ENCODE data around the gene SNX27.

The SNX27 gene

DNA sequence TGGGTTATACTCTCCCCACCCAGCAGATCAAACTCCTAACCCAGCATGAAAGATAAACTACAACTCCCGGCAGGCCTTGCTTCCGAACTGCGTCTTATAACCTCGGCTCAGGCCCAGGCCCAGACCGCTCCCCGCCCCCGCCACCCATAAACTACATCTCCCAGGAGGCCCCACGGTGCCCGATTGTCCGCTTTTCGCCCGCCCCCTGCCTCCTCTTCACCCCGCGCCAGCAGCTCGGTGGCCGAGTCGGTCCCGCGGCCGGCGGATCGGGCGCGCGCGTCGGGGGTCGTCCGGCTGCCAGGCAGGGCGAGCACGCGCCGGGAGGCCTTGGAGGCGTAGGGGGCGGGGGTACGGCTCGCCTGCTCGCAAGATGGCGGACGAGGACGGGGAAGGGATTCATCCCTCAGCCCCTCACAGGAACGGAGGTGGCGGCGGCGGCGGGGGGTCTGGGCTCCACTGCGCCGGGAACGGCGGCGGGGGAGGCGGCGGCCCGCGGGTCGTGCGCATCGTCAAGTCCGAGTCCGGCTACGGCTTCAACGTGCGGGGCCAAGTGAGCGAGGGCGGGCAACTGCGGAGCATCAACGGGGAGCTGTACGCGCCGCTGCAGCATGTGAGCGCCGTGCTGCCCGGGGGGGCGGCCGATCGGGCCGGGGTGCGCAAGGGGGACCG, at the start of gene SNX27 (continued):
- no peak for TF ChIP-seq ZNF302 (tag by site-specific recombination; IDR thresholded peaks at IDR 0.05; ENCODE audit: low read depth)
- TF ChIP-seq, protein P1, sequence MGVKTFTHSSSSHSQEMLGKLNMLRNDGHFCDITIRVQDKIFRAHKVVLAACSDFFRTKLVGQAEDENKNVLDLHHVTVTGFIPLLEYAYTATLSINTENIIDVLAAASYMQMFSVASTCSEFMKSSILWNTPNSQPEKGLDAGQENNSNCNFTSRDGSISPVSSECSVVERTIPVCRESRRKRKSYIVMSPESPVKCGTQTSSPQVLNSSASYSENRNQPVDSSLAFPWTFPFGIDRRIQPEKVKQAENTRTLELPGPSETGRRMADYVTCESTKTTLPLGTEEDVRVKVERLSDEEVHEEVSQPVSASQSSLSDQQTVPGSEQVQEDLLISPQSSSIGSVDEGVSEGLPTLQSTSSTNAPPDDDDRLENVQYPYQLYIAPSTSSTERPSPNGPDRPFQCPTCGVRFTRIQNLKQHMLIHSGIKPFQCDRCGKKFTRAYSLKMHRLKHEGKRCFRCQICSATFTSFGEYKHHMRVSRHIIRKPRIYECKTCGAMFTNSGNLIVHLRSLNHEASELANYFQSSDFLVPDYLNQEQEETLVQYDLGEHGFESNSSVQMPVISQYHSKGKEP (tag by site-specific recombination; IDR thresholded peaks at IDR 0.05) = peak; percentile 60; the same call in 1 of the 2 replicates
- no peak for TF ChIP-seq ZNF610 (tag by site-specific recombination; IDR thresholded peaks at IDR 0.05; ENCODE audit: borderline replicate concordance)
- TF ChIP-seq, protein P2, sequence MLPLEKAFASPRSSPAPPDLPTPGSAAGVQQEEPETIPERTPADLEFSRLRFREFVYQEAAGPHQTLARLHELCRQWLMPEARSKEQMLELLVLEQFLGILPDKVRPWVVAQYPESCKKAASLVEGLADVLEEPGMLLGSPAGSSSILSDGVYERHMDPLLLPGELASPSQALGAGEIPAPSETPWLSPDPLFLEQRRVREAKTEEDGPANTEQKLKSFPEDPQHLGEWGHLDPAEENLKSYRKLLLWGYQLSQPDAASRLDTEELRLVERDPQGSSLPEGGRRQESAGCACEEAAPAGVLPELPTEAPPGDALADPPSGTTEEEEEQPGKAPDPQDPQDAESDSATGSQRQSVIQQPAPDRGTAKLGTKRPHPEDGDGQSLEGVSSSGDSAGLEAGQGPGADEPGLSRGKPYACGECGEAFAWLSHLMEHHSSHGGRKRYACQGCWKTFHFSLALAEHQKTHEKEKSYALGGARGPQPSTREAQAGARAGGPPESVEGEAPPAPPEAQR (tag by site-specific recombination; IDR thresholded peaks at IDR 0.05) = no peak
- TF ChIP-seq, protein P3, sequence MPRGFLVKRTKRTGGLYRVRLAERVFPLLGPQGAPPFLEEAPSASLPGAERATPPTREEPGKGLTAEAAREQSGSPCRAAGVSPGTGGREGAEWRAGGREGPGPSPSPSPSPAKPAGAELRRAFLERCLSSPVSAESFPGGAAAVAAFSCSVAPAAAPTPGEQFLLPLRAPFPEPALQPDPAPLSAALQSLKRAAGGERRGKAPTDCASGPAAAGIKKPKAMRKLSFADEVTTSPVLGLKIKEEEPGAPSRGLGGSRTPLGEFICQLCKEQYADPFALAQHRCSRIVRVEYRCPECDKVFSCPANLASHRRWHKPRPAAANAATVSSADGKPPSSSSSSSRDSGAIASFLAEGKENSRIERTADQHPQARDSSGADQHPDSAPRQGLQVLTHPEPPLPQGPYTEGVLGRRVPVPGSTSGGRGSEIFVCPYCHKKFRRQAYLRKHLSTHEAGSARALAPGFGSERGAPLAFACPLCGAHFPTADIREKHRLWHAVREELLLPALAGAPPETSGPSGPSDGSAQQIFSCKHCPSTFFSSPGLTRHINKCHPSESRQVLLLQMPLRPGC (tag by site-specific recombination; IDR thresholded peaks at IDR 0.05) = no peak
- 0 out of 2 replicates have a peak, but pooled peaks have one; percentile 1 for TF ChIP-seq ZNF600 (tag by site-specific recombination; IDR thresholded peaks at IDR 0.05)
- TF ChIP-seq WT1 (tag by site-specific recombination; IDR thresholded peaks at IDR 0.05) = no peak
- no peak for TF ChIP-seq ZNF596 (tag by site-specific recombination; IDR thresholded peaks at IDR 0.05)
- no peak for TF ChIP-seq ZNF48 (tag by site-specific recombination; IDR thresholded peaks at IDR 0.05)
- TF ChIP-seq ZNF792 (tag by site-specific recombination; IDR thresholded peaks at IDR 0.05) = no peak
- peak; percentile 90 for TF ChIP-seq ZBTB17 (tag by site-specific recombination; IDR thresholded peaks at IDR 0.05)
- TF ChIP-seq ZNF629 (tag by site-specific recombination; IDR thresholded peaks at IDR 0.05) = peak; percentile 33; the same call in 1 of the 2 replicates
- no peak for TF ChIP-seq ZNF202 (tag by site-specific recombination; IDR thresholded peaks at IDR 0.05; ENCODE audit: borderline replicate concordance)
- TF ChIP-seq, protein P4, sequence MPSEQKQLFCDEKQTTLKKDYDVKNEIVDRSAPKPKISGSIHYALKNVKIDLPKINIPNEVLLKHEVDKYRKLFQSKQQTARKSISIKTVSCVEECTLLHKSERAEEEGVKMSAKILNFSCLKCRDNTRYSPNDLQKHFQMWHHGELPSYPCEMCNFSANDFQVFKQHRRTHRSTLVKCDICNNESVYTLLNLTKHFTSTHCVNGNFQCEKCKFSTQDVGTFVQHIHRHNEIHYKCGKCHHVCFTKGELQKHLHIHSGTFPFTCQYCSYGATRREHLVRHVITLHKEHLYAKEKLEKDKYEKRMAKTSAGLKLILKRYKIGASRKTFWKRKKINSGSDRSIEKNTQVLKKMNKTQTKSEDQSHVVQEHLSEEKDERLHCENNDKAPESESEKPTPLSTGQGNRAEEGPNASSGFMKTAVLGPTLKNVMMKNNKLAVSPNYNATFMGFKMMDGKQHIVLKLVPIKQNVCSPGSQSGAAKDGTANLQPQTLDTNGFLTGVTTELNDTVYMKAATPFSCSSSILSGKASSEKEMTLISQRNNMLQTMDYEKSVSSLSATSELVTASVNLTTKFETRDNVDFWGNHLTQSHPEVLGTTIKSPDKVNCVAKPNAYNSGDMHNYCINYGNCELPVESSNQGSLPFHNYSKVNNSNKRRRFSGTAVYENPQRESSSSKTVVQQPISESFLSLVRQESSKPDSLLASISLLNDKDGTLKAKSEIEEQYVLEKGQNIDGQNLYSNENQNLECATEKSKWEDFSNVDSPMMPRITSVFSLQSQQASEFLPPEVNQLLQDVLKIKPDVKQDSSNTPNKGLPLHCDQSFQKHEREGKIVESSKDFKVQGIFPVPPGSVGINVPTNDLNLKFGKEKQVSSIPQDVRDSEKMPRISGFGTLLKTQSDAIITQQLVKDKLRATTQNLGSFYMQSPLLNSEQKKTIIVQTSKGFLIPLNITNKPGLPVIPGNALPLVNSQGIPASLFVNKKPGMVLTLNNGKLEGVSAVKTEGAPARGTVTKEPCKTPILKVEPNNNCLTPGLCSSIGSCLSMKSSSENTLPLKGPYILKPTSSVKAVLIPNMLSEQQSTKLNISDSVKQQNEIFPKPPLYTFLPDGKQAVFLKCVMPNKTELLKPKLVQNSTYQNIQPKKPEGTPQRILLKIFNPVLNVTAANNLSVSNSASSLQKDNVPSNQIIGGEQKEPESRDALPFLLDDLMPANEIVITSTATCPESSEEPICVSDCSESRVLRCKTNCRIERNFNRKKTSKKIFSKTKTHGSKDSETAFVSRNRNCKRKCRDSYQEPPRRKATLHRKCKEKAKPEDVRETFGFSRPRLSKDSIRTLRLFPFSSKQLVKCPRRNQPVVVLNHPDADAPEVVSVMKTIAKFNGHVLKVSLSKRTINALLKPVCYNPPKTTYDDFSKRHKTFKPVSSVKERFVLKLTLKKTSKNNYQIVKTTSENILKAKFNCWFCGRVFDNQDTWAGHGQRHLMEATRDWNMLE (tag by site-specific recombination; conservative IDR thresholded peaks at IDR 0.05; ENCODE audit: low read depth) = no peak
- TF ChIP-seq SETDB1 (IDR thresholded peaks at IDR 0.05; ENCODE audit: insufficient read length, low read length) = no peak
- TF ChIP-seq MEIS1 (CRISPR knock-in tag; IDR thresholded peaks at IDR 0.05; ENCODE audit: borderline replicate concordance) = no peak
- TF ChIP-seq, protein P5, sequence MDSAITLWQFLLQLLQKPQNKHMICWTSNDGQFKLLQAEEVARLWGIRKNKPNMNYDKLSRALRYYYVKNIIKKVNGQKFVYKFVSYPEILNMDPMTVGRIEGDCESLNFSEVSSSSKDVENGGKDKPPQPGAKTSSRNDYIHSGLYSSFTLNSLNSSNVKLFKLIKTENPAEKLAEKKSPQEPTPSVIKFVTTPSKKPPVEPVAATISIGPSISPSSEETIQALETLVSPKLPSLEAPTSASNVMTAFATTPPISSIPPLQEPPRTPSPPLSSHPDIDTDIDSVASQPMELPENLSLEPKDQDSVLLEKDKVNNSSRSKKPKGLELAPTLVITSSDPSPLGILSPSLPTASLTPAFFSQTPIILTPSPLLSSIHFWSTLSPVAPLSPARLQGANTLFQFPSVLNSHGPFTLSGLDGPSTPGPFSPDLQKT (IDR thresholded peaks at IDR 0.05; ENCODE audit: borderline replicate concordance, low read depth, low read length) = no peak
- TF ChIP-seq ZBTB8A (tag by site-specific recombination; IDR thresholded peaks at IDR 0.05) = peak; percentile 23
- TF ChIP-seq ZNF16 (tag by site-specific recombination; IDR thresholded peaks at IDR 0.05; ENCODE audit: low read depth) = no peak
- no peak for TF ChIP-seq ZNF140 (tag by site-specific recombination; IDR thresholded peaks at IDR 0.05)
- peak; percentile 68 for TF ChIP-seq ZBTB20 (tag by site-specific recombination; IDR thresholded peaks at IDR 0.05)
- TF ChIP-seq TCF7L2 (IDR thresholded peaks at IDR 0.05; ENCODE audit: borderline replicate concordance, low read depth, low read length) = no peak
- no peak for TF ChIP-seq ZNF529 (tag by site-specific recombination; IDR thresholded peaks at IDR 0.05; ENCODE audit: insufficient replicate concordance)
- TF ChIP-seq, protein P6, sequence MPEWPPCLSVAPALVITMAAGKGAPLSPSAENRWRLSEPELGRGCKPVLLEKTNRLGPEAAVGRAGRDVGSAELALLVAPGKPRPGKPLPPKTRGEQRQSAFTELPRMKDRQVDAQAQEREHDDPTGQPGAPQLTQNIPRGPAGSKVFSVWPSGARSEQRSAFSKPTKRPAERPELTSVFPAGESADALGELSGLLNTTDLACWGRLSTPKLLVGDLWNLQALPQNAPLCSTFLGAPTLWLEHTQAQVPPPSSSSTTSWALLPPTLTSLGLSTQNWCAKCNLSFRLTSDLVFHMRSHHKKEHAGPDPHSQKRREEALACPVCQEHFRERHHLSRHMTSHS (tag by site-specific recombination; IDR thresholded peaks at IDR 0.05) = no peak
